AG09319 (cell line): Measurements from ENCODE around the gene DYSF.

ENCODE experiments used
- DNase-seq: peaks from one replicate; pipeline ENCODE4 v3.0.0-alpha.2; 2010; ENCODE audit warnings: low read depth; ENCODE audit errors: extremely low read depth
- CTCF ChIP-seq: IDR thresholded peaks from 2 replicates; pipeline ENCODE4 v1.5.1; 2011; ENCODE audit warnings: low read depth, mild to moderate bottlenecking, inconsistent platforms, low read length, moderate library complexity

Gene DYSF

GRCh38 chr2:71473346-71474031 lies 20.1 kb downstream of the DYSF start:
- no peak for DNase-seq
- no peak for TF ChIP-seq CTCF

GRCh38 chr2:71474116-71474743 lies 20.9 kb downstream of the DYSF start:
- DNase-seq: no peak
- TF ChIP-seq CTCF: no peak

- TF ChIP-seq CTCF: no peak
- DNase-seq: no peak
Observed at GRCh38 chr2:71474744-71475397, 21.5 kb downstream of the DYSF start.

GRCh38 chr2:71476495-71476894 lies 23.1 kb downstream of the DYSF start:
- DNase-seq: no peak
- no peak for TF ChIP-seq CTCF

- DNase-seq: no peak
- no peak for TF ChIP-seq CTCF
Observed at GRCh38 chr2:71477231-71477691, 23.9 kb downstream of the DYSF start.

- DNase-seq: no peak
- TF ChIP-seq CTCF: no peak
Observed at GRCh38 chr2:71478806-71479205, 25.4 kb downstream of the DYSF start.

GRCh38 chr2:71479261-71479660 lies 25.9 kb downstream of the DYSF start:
- TF ChIP-seq CTCF: no peak
- DNase-seq: no peak
